Measurements from ENCODE around the gene XRCC3.

The XRCC3 gene

DNA sequence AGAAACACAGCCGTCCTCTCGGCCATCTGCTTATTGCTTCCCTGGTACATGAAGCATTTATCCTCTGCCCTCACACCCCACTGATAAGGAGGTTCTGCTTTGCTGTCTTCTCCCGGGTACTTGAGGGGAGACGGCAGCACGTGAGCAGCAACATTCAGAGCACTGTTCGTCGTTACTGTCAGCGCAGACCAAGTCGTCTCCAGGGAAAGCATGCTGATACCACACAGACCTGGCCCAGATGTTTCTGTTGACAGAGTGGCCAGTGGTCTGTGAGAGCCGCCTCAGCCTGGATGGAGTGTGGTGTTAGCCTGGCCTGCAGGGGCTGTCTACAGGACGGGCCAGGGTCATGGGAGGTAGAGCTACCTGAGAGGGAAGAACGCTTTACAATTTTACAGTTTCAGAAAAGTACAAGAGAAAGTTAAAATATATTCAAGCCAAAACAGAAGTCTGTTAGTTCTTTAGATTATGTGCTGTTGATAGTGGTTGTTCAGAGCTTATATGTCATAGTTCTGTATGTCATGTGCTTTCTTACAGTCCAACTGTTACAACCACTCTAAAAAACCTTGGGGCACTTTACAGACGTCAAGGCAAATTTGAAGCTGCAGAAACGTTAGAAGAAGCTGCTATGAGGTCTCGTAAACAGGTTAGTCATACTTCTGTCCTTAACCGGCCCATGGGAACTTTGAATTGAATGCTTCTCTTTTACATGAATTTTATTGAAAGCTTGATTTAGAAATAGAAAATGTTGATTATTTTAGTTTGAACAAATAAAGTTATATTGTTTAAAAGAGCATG is 38.2 kb downstream of the XRCC3 start:
- no peak overlapping the region for H3K4me3 ChIP-seq (ENCODE audit: low read depth, low read length)
- TF ChIP-seq CTCF (IDR thresholded peaks at IDR 0.05; ENCODE audit: low read depth, low read length, missing control alignments): no peak
- DNase-seq (ENCODE audit: low read depth): no peak

- no peak overlapping the region for H3K4me3 ChIP-seq (ENCODE audit: low read depth, low read length)
- no peak for DNase-seq (ENCODE audit: low read depth)
- TF ChIP-seq CTCF (IDR thresholded peaks at IDR 0.05; ENCODE audit: low read depth, low read length, missing control alignments): no peak
Observed at GRCh38 chr14:103675957-103676356, 39.3 kb downstream of the XRCC3 start.

GRCh38 chr14:103671911-103672310 is 43.3 kb downstream of the XRCC3 start:
- TF ChIP-seq CTCF (IDR thresholded peaks at IDR 0.05; ENCODE audit: low read depth, low read length, missing control alignments): no peak
- H3K4me3 ChIP-seq (ENCODE audit: low read depth, low read length): no peak overlapping the region

DNA sequence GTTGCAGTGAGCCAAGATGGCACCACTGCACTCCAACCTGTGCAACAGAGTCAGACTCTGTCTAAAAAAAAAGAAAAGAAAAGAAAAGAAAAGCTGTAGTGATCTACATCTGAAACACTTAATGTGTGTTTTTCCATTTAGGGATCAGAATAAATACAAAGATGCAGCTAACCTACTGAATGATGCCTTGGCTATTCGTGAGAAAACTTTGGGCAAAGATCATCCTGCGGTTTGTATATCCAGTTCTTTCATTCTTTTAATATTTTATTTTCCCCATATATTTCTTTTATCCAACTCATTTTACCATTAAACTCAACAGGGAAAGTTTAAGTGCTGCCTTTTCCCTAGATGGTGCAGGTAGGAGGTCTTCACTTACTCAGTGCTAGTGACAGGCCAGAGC is 45.9 kb downstream of the XRCC3 start:
- no peak overlapping the region for H3K4me3 ChIP-seq (ENCODE audit: low read depth, low read length)
- TF ChIP-seq CTCF (IDR thresholded peaks at IDR 0.05; ENCODE audit: low read depth, low read length, missing control alignments): no peak
- no peak for DNase-seq (ENCODE audit: low read depth)

More at GRCh38 chr14:103671911-103672310, 43.3 kb downstream of the XRCC3 start:
- DNase-seq (ENCODE audit: low read depth): no peak

GRCh38 chr14:103668117-103668516 is 47.1 kb downstream of the XRCC3 start:
- DNase-seq (ENCODE audit: low read depth): no peak
- H3K4me3 ChIP-seq (ENCODE audit: low read depth, low read length): no peak overlapping the region
- TF ChIP-seq CTCF (IDR thresholded peaks at IDR 0.05; ENCODE audit: low read depth, low read length, missing control alignments): no peak

- no peak for DNase-seq (ENCODE audit: low read depth)
- no peak for TF ChIP-seq CTCF (IDR thresholded peaks at IDR 0.05; ENCODE audit: low read depth, low read length, missing control alignments)
- no peak overlapping the region for H3K4me3 ChIP-seq (ENCODE audit: low read depth, low read length)
Observed at GRCh38 chr14:103667671-103668070, 47.6 kb downstream of the XRCC3 start.

- no peak for DNase-seq (ENCODE audit: low read depth)
- TF ChIP-seq CTCF (IDR thresholded peaks at IDR 0.05; ENCODE audit: low read depth, low read length, missing control alignments): no peak
- H3K4me3 ChIP-seq (ENCODE audit: low read depth, low read length): no peak overlapping the region
Observed at GRCh38 chr14:103663506-103663905, 51.7 kb downstream of the XRCC3 start.
